ENCODE measurements around the gene F8A1.
"Not testable (repeated sequence)": the region's sequence is repeated elsewhere in the genome, so short reads cannot be mapped to it uniquely, and the experiment has no call there.

F8A1 gene

GRCh38 chrX:154886069-154886788 lies at the start of gene F8A1:
TSS of gene F8A1 (plus strand) at chrX:154886355. CDS start at chrX:154886375, 20 bp downstream.
- DNase-seq: peak; percentile 9

- DNase-seq: no peak
Measured at GRCh38 chrX:154840856-154841255, 45.3 kb upstream of the F8A1 start.

GRCh38 chrX:154850957-154851611 lies 35.1 kb upstream of the F8A1 start:
- DNase-seq: no peak

- no peak for DNase-seq
Measured at GRCh38 chrX:154855256-154855655, 30.9 kb upstream of the F8A1 start.

GRCh38 chrX:154868522-154868921 lies 17.6 kb upstream of the F8A1 start:
- DNase-seq: not testable (repeated sequence)

GRCh38 chrX:154873329-154873728 lies 12.8 kb upstream of the F8A1 start:
- no peak for DNase-seq

DNA sequence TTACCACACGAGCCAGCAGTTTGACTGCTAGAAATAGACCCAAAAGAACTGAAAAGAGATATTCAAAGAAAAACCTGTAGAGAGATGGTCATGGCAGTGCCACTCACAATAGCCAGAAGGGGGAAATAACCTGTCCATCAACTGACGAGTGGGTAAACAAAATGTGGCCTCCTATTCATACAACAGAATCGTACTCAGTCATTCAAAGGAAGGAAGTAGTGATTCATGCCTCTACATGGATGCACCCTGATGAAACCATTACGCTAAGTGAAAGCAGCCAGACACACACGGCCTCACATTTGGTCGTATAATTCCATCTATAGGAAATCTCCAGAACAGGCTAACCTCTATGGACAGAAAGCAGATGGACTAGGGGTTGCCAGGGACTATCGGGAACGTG lies 2.1 kb upstream of the F8A1 start:
- not testable (repeated sequence) for DNase-seq

GRCh38 chrX:154885057-154885456 lies 1.1 kb upstream of the F8A1 start:
- not testable (repeated sequence) for DNase-seq

- DNase-seq: not testable (repeated sequence)
Measured at GRCh38 chrX:154885549-154885948, 606 bp upstream of the F8A1 start.

DNA sequence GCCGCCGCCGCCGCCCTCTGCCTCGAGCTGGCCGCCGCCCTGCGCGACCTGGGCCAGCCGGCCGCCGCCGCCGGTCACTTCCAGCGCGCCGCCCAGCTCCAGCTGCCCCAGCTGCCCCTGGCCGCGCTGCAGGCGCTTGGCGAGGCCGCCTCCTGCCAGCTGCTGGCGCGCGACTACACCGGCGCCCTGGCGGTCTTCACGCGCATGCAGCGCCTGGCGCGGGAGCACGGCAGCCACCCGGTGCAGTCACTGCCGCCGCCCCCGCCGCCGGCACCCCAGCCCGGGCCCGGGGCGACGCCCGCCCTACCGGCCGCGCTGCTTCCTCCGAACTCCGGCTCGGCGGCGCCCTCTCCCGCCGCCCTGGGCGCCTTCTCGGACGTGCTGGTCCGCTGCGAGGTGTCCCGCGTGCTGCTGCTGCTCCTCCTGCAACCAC lies 650 bp downstream of the F8A1 start:
- not testable (repeated sequence) for DNase-seq

GRCh38 chrX:154890990-154891639 lies 5.0 kb downstream of the F8A1 start:
- DNase-seq: no peak

DNA sequence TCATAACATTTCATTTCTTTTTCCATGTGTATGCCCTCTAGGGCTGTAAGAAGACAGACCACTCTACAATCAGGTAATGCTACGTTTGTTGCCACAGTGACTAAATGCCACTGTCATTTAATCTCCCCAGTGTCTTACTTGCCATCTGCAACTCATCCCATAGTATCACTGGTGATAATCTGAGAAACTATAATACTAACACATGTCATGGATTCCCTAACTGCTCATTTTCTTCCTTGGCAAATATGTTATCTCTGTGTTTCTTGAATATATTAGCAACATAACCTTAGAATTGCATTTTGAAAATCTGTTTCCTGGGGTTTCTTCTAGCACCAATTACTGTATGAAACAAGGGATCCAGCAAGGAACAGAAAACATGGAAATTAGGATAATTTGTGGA lies 6.1 kb downstream of the F8A1 start:
- no peak for DNase-seq

DNA sequence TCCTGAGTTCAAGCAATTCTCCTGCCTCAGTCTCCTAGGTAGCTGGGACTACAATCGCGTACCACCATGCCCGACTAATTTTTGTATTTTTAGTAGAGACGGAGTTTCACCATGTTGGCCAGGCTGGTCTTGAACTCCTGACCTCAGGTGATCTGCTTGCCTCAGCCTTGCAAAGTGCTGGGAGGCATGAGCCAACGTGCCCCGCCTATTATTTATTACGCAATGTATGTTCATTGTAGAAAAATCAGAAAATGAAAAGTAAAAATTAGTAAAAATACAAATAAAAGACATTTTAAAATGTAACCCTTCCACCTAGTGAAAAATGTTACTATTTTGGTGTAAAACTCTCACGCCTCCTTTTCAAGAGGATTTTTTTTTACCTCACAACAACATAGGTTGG lies 14.2 kb downstream of the F8A1 start:
- no peak for DNase-seq

GRCh38 chrX:154902408-154902807 lies 16.3 kb downstream of the F8A1 start:
- DNase-seq: no peak

GRCh38 chrX:154908821-154909220 lies 22.7 kb downstream of the F8A1 start:
- DNase-seq: no peak

- DNase-seq: not testable (repeated sequence)
Measured at GRCh38 chrX:154910048-154910447, 23.9 kb downstream of the F8A1 start.

DNA sequence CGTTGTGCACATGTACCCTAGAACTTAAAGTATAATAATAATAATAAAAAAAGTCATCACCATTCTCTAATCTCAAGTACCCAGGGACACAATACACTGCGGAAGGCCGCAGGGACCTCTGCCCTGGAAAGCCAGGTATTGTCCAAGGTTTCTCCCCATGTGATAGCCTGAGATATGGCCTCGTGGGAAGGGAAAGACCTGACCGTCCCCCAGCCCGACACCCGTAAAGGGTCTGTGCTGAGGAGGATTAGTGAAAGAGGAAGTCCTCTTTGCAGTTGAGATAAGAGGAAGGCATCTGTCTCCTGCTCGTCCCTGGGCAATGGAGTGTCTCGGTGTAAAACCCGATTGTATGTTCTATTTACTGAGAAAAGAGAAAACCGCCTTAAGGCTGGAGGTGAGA lies 24.4 kb downstream of the F8A1 start:
- DNase-seq: not testable (repeated sequence)

DNA sequence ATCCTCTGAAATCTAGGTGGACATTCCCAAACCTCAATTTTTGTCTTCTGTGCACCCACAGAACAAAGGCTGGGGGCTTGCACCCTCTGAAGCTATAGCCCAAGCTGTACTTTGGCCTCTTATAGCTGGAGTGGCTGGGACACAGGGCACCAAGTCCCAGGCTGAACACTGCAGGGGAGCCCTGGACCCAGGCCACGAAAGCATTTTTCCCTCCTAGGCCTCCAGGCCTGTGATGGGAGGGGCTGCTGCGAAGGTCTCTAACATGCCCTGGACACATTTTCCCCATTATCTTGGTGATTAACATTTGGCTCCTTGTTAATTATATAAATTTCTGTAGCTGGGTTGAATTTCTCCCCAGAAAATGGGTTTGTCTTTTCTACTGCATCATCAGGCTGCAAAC lies 27.9 kb downstream of the F8A1 start:
- DNase-seq: no peak

GRCh38 chrX:154918060-154918483 lies 31.9 kb downstream of the F8A1 start:
- no peak for DNase-seq

DNA sequence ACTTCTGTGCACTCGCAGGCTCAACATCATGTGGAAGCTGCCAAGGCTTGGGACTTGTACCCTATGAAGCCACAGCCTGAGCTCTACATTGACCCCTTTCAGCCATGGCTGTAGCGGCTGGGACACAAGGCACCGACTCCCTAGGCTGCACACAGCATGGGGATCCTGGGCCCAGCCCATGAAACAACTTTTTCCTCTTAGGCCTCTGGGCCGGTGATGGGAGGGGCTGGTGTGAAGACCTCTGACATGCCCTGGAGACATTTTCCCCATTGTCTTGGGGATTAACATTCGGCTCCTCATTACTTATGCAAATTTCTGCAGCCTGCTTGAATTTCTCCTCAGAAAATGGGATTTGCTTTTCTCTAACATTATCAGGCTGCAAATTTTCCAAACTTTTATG lies 38.6 kb downstream of the F8A1 start:
- not testable (repeated sequence) for DNase-seq

Measured in T-helper 9 cell (primary cell).